OCI-LY1 (cell line): ENCODE measurements around the gene MPZL3.

Experiments used
- H2AFZ ChIP-seq: fragments of 200-600 bp; sonication (generic), shearing (Covaris generic); 2 replicates; pipeline ENCODE4 v1.6.0; 2014; ENCODE audit warnings: antibody characterized with exemption, mild to moderate bottlenecking, low read length
- H3F3A ChIP-seq: fragments of 200-600 bp; sonication (generic), shearing (Covaris generic); 2 replicates; pipeline ENCODE4 v1.6.0; 2014; ENCODE audit warnings: mild to moderate bottlenecking, antibody characterized with exemption, low read length, moderate library complexity; ENCODE audit not compliant: insufficient read depth
- H3K27ac ChIP-seq: fragments of 200-600 bp; sonication (generic); 2 replicates; pipeline ENCODE4 v1.5.1; 2014; ENCODE audit warnings: low read length, mixed run types, mild to moderate bottlenecking, low read depth; ENCODE audit not compliant: poor library complexity, severe bottlenecking
- H3K27me3 ChIP-seq: fragments of 200-600 bp; sonication (generic); 2 replicates; pipeline ENCODE4 v1.6.0; 2014; ENCODE audit warnings: antibody characterized with exemption, mild to moderate bottlenecking, low read length, moderate library complexity; ENCODE audit not compliant: insufficient read depth
- H3K36me3 ChIP-seq: fragments of 200-600 bp; sonication (generic); 2 replicates; pipeline ENCODE4 v1.6.1; 2014; ENCODE audit warnings: mild to moderate bottlenecking, antibody characterized with exemption, low read length, moderate library complexity, mixed read lengths; ENCODE audit not compliant: insufficient read depth
- H3K4me1 ChIP-seq: fragments of 200-600 bp; sonication (generic); 2 replicates; pipeline ENCODE4 v1.5.1; 2014; ENCODE audit warnings: mild to moderate bottlenecking, low read length, moderate library complexity; ENCODE audit not compliant: insufficient read depth, severe bottlenecking
- H3K4me2 ChIP-seq: fragments of 200-600 bp; sonication (generic), shearing (Covaris generic); 2 replicates; pipeline ENCODE4 v1.6.1; 2014; ENCODE audit warnings: low read length
- H3K4me3 ChIP-seq: fragments of 200-600 bp; sonication (generic); 2 replicates; pipeline ENCODE4 v1.5.1; 2014; ENCODE audit warnings: low read length, low read depth, mild to moderate bottlenecking, mixed read lengths; ENCODE audit not compliant: poor library complexity, severe bottlenecking
- H3K79me2 ChIP-seq: fragments of 200-600 bp; shearing (Covaris generic); 2 replicates; pipeline ENCODE4 v1.6.1; 2016; ENCODE audit warnings: mixed run types, low read length, mixed read lengths; ENCODE audit not compliant: insufficient read depth
- H3K9ac ChIP-seq: fragments of 200-600 bp; sonication (generic), shearing (Covaris generic); 2 replicates; pipeline ENCODE4 v1.6.1; 2014; ENCODE audit warnings: mild to moderate bottlenecking, low read length, mixed read lengths
- H3K9me2 ChIP-seq: fragments of 200-600 bp; sonication (generic), shearing (Covaris generic); 2 replicates; pipeline ENCODE4 v1.6.1; 2014; ENCODE audit warnings: low read depth, mild to moderate bottlenecking, low read length, mixed read lengths
- H3K9me3 ChIP-seq: fragments of 200-600 bp; shearing (Covaris generic); 2 replicates; pipeline ENCODE4 v1.6.1; 2014; ENCODE audit warnings: low read length, mixed read lengths
- H4K20me1 ChIP-seq: fragments of 200-600 bp; sonication (generic), shearing (Covaris generic); 2 replicates; pipeline ENCODE4 v1.6.0; 2016; ENCODE audit warnings: mild to moderate bottlenecking, low read length; ENCODE audit not compliant: insufficient read depth
- EZH2 ChIP-seq: fragments of 200-600 bp; sonication (generic), shearing (Covaris generic); IDR thresholded peaks from 2 replicates; pipeline ENCODE4 v1.8.0; 2017; ENCODE audit warnings: borderline replicate concordance, mixed run types, mild to moderate bottlenecking, antibody characterized with exemption, low read length, moderate library complexity, mixed read lengths
- TF ChIP-seq, protein P1 (sequence below): fragments of 200-600 bp; sonication (generic), shearing (Covaris generic); IDR thresholded peaks from 2 replicates; pipeline ENCODE4 v1.5.1; 2017; ENCODE audit warnings: mild to moderate bottlenecking, antibody characterized with exemption, low read length, moderate library complexity, mixed read lengths

The MPZL3 gene

DNA sequence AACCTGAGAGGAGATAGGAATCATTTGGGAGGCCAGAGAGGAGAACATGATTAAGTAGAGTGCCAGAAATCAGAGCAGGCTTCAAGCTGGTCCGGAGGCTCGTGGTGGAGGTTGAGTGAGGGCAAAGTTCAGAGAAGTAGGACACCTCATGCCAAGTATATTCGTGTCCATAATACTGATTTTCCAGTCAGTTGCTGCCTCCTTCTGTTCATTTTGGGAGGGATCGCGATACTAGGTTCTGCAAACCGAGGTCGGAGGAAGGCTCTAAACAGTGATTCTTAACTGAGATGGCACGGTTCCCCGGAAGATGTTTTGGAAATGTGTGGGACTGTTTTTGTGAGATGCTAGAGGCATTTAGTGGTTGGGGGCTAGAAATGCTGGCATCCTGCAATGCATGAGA lies 38.8 kb upstream of the MPZL3 start:
- H3K9me2 ChIP-seq: no peaks in the 10 kb centered on the region
- H3K4me3 ChIP-seq: no peak overlapping the region
- H3K27ac ChIP-seq: no peak overlapping the region
- no peaks in the 10 kb centered on the region for H3F3A ChIP-seq
- H3K79me2 ChIP-seq: no peaks in the 10 kb centered on the region
- no peaks in the 10 kb centered on the region for H3K27me3 ChIP-seq
- H3K36me3 ChIP-seq: no peaks in the 10 kb centered on the region
- H3K9me3 ChIP-seq: no peaks in the 10 kb centered on the region
- H4K20me1 ChIP-seq: no peaks in the 10 kb centered on the region
- H2AFZ ChIP-seq: no peak overlapping the region
- no peak overlapping the region for H3K9ac ChIP-seq
- TF ChIP-seq, protein P1, sequence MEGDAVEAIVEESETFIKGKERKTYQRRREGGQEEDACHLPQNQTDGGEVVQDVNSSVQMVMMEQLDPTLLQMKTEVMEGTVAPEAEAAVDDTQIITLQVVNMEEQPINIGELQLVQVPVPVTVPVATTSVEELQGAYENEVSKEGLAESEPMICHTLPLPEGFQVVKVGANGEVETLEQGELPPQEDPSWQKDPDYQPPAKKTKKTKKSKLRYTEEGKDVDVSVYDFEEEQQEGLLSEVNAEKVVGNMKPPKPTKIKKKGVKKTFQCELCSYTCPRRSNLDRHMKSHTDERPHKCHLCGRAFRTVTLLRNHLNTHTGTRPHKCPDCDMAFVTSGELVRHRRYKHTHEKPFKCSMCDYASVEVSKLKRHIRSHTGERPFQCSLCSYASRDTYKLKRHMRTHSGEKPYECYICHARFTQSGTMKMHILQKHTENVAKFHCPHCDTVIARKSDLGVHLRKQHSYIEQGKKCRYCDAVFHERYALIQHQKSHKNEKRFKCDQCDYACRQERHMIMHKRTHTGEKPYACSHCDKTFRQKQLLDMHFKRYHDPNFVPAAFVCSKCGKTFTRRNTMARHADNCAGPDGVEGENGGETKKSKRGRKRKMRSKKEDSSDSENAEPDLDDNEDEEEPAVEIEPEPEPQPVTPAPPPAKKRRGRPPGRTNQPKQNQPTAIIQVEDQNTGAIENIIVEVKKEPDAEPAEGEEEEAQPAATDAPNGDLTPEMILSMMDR: peak; percentile 29; the same call in 1 of the 2 replicates
- no peak for TF ChIP-seq EZH2
- no peaks in the 10 kb centered on the region for H3K4me1 ChIP-seq
- H3K4me2 ChIP-seq: no peak overlapping the region

DNA sequence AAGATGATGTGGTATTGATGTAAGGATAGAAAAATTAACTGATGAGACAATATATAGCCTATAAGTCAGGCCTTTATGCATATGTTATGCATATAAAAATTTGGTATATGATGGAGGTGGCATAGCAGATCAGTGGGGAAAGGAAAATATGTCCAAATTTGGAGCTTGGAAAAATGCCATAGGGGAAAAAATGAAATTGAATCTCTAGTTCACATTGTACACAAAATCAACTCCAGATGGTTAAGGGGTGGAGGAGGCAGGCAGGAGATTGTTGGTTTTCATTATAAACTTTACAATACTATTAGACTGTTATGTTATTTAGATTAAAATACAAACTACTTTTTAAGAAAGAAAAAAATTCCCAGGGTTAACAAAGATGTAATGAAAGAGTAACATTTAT lies 37.2 kb upstream of the MPZL3 start:
- H3F3A ChIP-seq: no peaks in the 10 kb centered on the region
- H3K9me3 ChIP-seq: no peaks in the 10 kb centered on the region
- H3K27ac ChIP-seq: no peak overlapping the region
- no peak overlapping the region for H3K4me2 ChIP-seq
- H3K4me3 ChIP-seq: no peak overlapping the region
- no peak for TF ChIP-seq EZH2
- TF ChIP-seq, protein P1: no peak
- no peak overlapping the region for H2AFZ ChIP-seq
- no peaks in the 10 kb centered on the region for H3K36me3 ChIP-seq
- H3K79me2 ChIP-seq: no peaks in the 10 kb centered on the region
- H3K9ac ChIP-seq: no peak overlapping the region
- H4K20me1 ChIP-seq: no peaks in the 10 kb centered on the region
- no peaks in the 10 kb centered on the region for H3K27me3 ChIP-seq
- no peaks in the 10 kb centered on the region for H3K4me1 ChIP-seq
- no peaks in the 10 kb centered on the region for H3K9me2 ChIP-seq

DNA sequence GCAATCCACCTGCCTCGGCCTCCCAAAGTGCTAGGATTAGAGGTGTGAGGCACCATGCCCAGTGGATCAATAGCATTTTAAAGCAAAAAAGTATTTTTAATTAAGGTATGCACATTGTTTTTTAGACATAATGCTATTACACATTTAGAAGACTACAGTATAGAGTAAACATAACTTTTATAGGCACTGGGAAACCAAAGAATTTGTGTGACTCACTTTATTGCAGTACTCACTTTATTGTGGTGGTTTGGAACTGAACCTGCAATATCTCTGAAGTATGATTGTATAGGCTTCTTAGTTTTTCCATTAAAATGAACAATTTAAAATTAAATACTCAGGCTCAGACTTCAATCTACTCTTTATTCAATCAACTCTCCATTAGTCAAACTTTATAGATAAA lies 34.8 kb upstream of the MPZL3 start:
- Histone ChIP-seq H4K20me1 (no peaks in the 10 kb centered on the region), H3F3A (no peaks in the 10 kb centered on the region), H3K9me2 (no peaks in the 10 kb centered on the region), H3K27me3 (no peaks in the 10 kb centered on the region), H3K9me3 (no peaks in the 10 kb centered on the region), H3K4me2 (no peak overlapping the region), H2AFZ (no peak overlapping the region), H3K4me3 (no peak overlapping the region), H3K36me3 (no peaks in the 10 kb centered on the region), H3K4me1 (no peaks in the 10 kb centered on the region), H3K9ac (no peak overlapping the region), H3K27ac (no peak overlapping the region), H3K79me2 (no peaks in the 10 kb centered on the region)
- TF ChIP-seq, protein P1: no peak
- TF ChIP-seq EZH2: no peak
